Measurements from ENCODE around the gene MEIS1. TPM values are rescaled to one million over a fixed set of nuclear protein-coding genes. Genes with fewer than 3 reads are reported as not detected.

The MEIS1 gene
- total RNA-seq, 3 donors from 2014 or later: 23.0 to 37.9 (median 37.0) TPM

- Histone ChIP-seq H3K27me3 (no peaks in the 10 kb centered on the region), H3K4me1 (no peaks in the 10 kb centered on the region), H3K36me3 (no peaks in the 10 kb centered on the region), H3K9me3 (no peaks in the 10 kb centered on the region), H3K27ac (no peak overlapping the region), H3K4me3 (no peak overlapping the region)
- intact Hi-C loops (cut with DNase I; ENCODE audit: low total_unique reads): no loop called here
- TF ChIP-seq CTCF (IDR thresholded peaks at IDR 0.05) (no peak), POLR2A (IDR thresholded peaks at IDR 0.05) (no peak), POLR2AphosphoS5 (IDR thresholded peaks at IDR 0.05) (no peak)
- DNase-seq (ENCODE audit: low spot score in 2 of 2): no peak
Measured at GRCh38 chr2:66464930-66465637, 30.2 kb downstream of the MEIS1 start.

GRCh38 chr2:66466433-66466832 lies 31.5 kb downstream of the MEIS1 start:
- no peak for TF ChIP-seq CTCF (IDR thresholded peaks at IDR 0.05)
- H3K4me1 ChIP-seq: no peaks in the 10 kb centered on the region
- DNase-seq (ENCODE audit: low spot score in 2 of 2): no peak

GRCh38 chr2:66467718-66468117 lies 32.8 kb downstream of the MEIS1 start:
- H3K27me3 ChIP-seq: no peaks in the 10 kb centered on the region
- intact Hi-C loops (cut with DNase I; ENCODE audit: low total_unique reads): no loop called here
- TF ChIP-seq POLR2AphosphoS5 (IDR thresholded peaks at IDR 0.05) (no peak), POLR2A (IDR thresholded peaks at IDR 0.05) (no peak), CTCF (IDR thresholded peaks at IDR 0.05) (no peak)
- H3K36me3 ChIP-seq: no peaks in the 10 kb centered on the region
- H3K27ac ChIP-seq: no peak overlapping the region
- no peak overlapping the region for H3K4me3 ChIP-seq
- H3K9me3 ChIP-seq: no peaks in the 10 kb centered on the region
- no peak for DNase-seq (ENCODE audit: low spot score in 2 of 2)
- no peaks in the 10 kb centered on the region for H3K4me1 ChIP-seq

More at GRCh38 chr2:66466433-66466832, 31.5 kb downstream of the MEIS1 start:
- Histone ChIP-seq H3K27ac (no peak overlapping the region), H3K9me3 (no peaks in the 10 kb centered on the region), H3K36me3 (no peaks in the 10 kb centered on the region), H3K27me3 (no peaks in the 10 kb centered on the region), H3K4me3 (no peak overlapping the region)
- intact Hi-C loops (cut with DNase I; ENCODE audit: low total_unique reads): no loop called here

- intact Hi-C loops (cut with DNase I; ENCODE audit: low total_unique reads): no loop called here
- Histone ChIP-seq H3K27me3 (no peaks in the 10 kb centered on the region), H3K27ac (no peak overlapping the region)
Measured at GRCh38 chr2:66469214-66469902, 34.4 kb downstream of the MEIS1 start.

More at GRCh38 chr2:66469214-66469902, 34.4 kb downstream of the MEIS1 start:
- no peaks in the 10 kb centered on the region for H3K4me1 ChIP-seq
- no peak for DNase-seq (ENCODE audit: low spot score in 2 of 2)
- H3K9me3 ChIP-seq: no peaks in the 10 kb centered on the region
- no peak for TF ChIP-seq POLR2A (IDR thresholded peaks at IDR 0.05)
- no peak for TF ChIP-seq CTCF (IDR thresholded peaks at IDR 0.05)
- TF ChIP-seq POLR2AphosphoS5 (IDR thresholded peaks at IDR 0.05): no peak
- no peak overlapping the region for H3K4me3 ChIP-seq
- H3K36me3 ChIP-seq: no peaks in the 10 kb centered on the region
